ENCODE results near the gene CBLB. TPM values are rescaled to one million over a fixed set of nuclear protein-coding genes. Genes with fewer than 3 reads are reported as not detected.

Gene CBLB
- total and polyA plus RNA-seq, 9 of the 15 experiments (the other 6 are each of a cell fraction or from before 2014, with no cell fraction given): 1.8 to 8.1 (median 5.3) TPM

GRCh38 chr3:105913616-105914015, 44.8 kb upstream of the CBLB start:
- no peak for ATAC-seq

DNA sequence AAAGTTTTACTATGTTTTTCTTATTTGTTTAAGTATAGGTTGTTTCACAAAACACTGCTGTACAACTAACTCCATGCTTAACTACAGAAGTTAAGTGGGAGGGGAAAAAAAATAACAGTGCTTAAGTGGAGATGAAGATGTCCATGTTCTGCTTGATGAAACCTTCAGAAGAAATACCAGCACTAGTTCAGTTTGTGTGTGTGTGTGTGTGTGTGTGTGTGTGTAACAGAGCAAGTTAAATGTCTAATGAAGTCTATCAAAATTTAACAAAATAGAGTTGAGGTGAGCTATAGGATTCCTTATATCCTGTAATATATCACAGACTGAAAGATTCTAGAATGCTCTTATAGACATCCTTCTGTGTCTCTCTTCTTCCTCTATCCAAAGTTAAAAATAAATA, 44.1 kb upstream of the CBLB start:
- CTCF ChIA-PET (ENCODE audit: low intra/inter-chr PET ratio): no interaction called here

More at GRCh38 chr3:105913616-105914015, 44.8 kb upstream of the CBLB start:
- Histone ChIP-seq H3K36me3 (ENCODE audit: control insufficient read depth, insufficient read depth, low read length) (no peaks in the 10 kb centered on the region), H4K20me1 (replicated peaks; ENCODE audit: control insufficient read depth, insufficient read depth, low read length) (no peaks in the 10 kb centered on the region), H3K4me2 (ENCODE audit: insufficient read depth, low read length) (no peak overlapping the region), H3K27ac (ENCODE audit: extremely low read depth, low read depth, low read length) (no peak overlapping the region), H3K4me3 (no peak overlapping the region), H3K4me1 (replicated peaks in 1 of 2; ENCODE audit: control insufficient read depth in 2 of 2, insufficient read depth in 2 of 2, low read length in 2 of 2) (no peaks in the 10 kb centered on the region), H3K9me3 (replicated peaks; ENCODE audit: control insufficient read depth, insufficient read depth, low read depth, low read length) (no peaks in the 10 kb centered on the region), H3K9me1 (ENCODE audit: control insufficient read depth, insufficient read depth, low read length) (no peaks in the 10 kb centered on the region), H3K27me3 (ENCODE audit: control insufficient read depth in 2 of 2, insufficient read depth in 2 of 2, low read length in 2 of 2) (no peaks in the 10 kb centered on the region), H3K79me2 (ENCODE audit: control insufficient read depth, insufficient read depth, low read length) (no peaks in the 10 kb centered on the region), H3K9ac (ENCODE audit: insufficient read depth in 1 of 2, low read depth in 2 of 2, low read length in 2 of 2) (no peak overlapping the region), H2AFZ (ENCODE audit: low read depth, low read length) (no peak overlapping the region)
- no peak for FAIRE-seq
- DNase-seq (ENCODE audit: extremely low read depth in 1 of 4, low spot score in 3 of 4): no peak
- intact Hi-C loops (cut with micrococcal nuclease): no loop called here
- no peak for TF ChIP-seq ZNF174 (CRISPR knock-in tag; IDR thresholded peaks at IDR 0.05)
- CTCF ChIA-PET (ENCODE audit: low intra/inter-chr PET ratio): no interaction called here
- WGBS (ENCODE audit: insufficient coverage, low coverage, missing lambda C conversion rate): 48% methylated on average over 5 of the region's 7 CpGs
- in situ Hi-C loops (cut with MboI): no loop called here
- POLR2A ChIA-PET: no interaction called here
- BruUV-seq (replicated peaks): no TSS peak

More for the DNA sequence above, 44.1 kb upstream of the CBLB start:
- no peaks in the 10 kb centered on the region for H3K79me2 ChIP-seq (ENCODE audit: control insufficient read depth, insufficient read depth, low read length)
- in situ Hi-C loops (cut with MboI): no loop called here
- H2AFZ ChIP-seq (ENCODE audit: low read depth, low read length): no peak overlapping the region
- no peaks in the 10 kb centered on the region for H3K4me1 ChIP-seq (replicated peaks in 1 of 2; ENCODE audit: control insufficient read depth in 2 of 2, insufficient read depth in 2 of 2, low read length in 2 of 2)
- no peak overlapping the region for H3K9ac ChIP-seq (ENCODE audit: insufficient read depth in 1 of 2, low read depth in 2 of 2, low read length in 2 of 2)
- no peak overlapping the region for H3K4me2 ChIP-seq (ENCODE audit: insufficient read depth, low read length)
- no peak for TF ChIP-seq POLR2G (IDR thresholded peaks at IDR 0.05; ENCODE audit: low read depth, low read length)
- no peaks in the 10 kb centered on the region for H3K9me3 ChIP-seq (replicated peaks; ENCODE audit: control insufficient read depth, insufficient read depth, low read depth, low read length)
- BruUV-seq (replicated peaks): no TSS peak
- no peak for ATAC-seq
- no peaks in the 10 kb centered on the region for H4K20me1 ChIP-seq (replicated peaks; ENCODE audit: control insufficient read depth, insufficient read depth, low read length)
- H3K36me3 ChIP-seq (ENCODE audit: control insufficient read depth, insufficient read depth, low read length): no peaks in the 10 kb centered on the region
- no peaks in the 10 kb centered on the region for H3K27me3 ChIP-seq (ENCODE audit: control insufficient read depth in 2 of 2, insufficient read depth in 2 of 2, low read length in 2 of 2)
- FAIRE-seq: no peak
- H3K9me1 ChIP-seq (ENCODE audit: control insufficient read depth, insufficient read depth, low read length): no peaks in the 10 kb centered on the region
- no peak overlapping the region for H3K27ac ChIP-seq (ENCODE audit: extremely low read depth, low read depth, low read length)
- intact Hi-C loops (cut with micrococcal nuclease): no loop called here
- no peak for DNase-seq (ENCODE audit: extremely low read depth in 1 of 4, low spot score in 3 of 4)
- POLR2A ChIA-PET: no interaction called here
- no peak overlapping the region for H3K4me3 ChIP-seq

Data from K562 (cell line).